ENCODE measurements around the gene DNAJC27. TPM values are rescaled to one million over a fixed set of nuclear protein-coding genes. Genes with fewer than 3 reads are reported as not detected.
A peak's percentile ranks its signal among the peaks of the same experiment; 100 is the strongest.

DNAJC27 gene
- total RNA-seq, 1 experiment from 2014 or later, result 2.0 TPM

DNA sequence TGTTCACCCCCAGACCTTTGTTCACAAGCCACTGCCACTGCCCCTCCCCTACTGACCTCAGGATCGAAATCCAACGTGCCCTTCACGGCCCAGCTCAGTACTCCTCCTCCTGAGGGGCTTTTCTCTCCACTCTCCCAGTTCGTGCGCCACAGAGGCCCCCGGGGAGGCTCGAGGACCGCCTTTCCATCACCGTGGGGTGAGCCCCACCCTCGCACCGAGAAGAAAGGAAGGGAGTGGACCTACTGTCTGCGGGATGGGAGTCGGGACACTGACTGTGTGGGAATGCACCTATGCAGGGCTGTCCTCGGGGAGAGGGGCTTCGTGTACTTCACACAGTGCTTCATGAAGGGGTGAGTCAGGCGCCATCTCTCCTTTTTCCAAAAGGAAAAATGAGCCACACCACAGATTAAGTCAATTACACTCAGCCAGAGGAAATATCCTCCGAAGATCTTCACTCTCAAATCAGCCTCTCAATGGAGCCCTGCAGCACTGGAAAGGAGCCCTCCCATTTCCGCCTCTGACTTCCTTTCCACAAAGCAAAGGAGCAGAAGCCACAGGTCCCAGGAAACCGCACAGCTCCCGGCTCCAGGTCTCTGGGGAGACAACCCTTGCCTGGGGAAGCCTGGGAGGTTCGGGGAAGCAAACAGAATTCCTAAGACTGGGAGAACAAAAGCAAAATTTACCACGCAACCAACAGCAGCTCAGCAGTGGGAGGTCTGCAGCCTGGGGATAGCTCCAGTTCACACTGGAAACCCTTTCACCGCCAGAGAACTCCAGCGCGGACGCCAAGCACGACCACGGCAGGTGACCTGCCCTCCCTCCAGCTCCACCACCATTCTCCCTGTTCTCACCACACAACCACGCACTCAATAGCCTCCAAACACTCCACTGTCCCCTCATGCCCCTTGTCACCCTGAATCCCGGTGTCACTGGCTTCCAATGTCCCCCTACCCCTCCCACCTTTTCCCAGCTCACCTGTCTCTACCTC, 73.3 kb downstream of the DNAJC27 start:
- H3K4me2 ChIP-seq (ENCODE audit: low read length), result no peak overlapping the region
- H3F3A ChIP-seq (ENCODE audit: low read length, unreplicated experiment), result peaks cover 6% of the 10 kb centered on the region
- no peaks in the 10 kb centered on the region for H3K27me3 ChIP-seq (ENCODE audit: low read length)
- no peak overlapping the region for H3K9ac ChIP-seq (ENCODE audit: low read length)
- no peaks in the 10 kb centered on the region for H4K20me1 ChIP-seq (ENCODE audit: low read length)
- no peaks in the 10 kb centered on the region for H3K9me2 ChIP-seq (replicated peaks; ENCODE audit: low read length)
- peaks cover 3% of the 10 kb centered on the region for H3K9me3 ChIP-seq (ENCODE audit: low read length)
- H3K4me1 ChIP-seq (ENCODE audit: insufficient read depth, low read length), result peaks cover 5% of the 10 kb centered on the region; the same call in 1 of the 2 replicates
- TF ChIP-seq EZH2phosphoT487 (IDR thresholded peaks at IDR 0.05; ENCODE audit: borderline replicate concordance, low read length) (no peak), EZH2 (IDR thresholded peaks at IDR 0.05; ENCODE audit: low read length, unreplicated experiment) (no peak)
- TF ChIP-seq, protein P1, sequence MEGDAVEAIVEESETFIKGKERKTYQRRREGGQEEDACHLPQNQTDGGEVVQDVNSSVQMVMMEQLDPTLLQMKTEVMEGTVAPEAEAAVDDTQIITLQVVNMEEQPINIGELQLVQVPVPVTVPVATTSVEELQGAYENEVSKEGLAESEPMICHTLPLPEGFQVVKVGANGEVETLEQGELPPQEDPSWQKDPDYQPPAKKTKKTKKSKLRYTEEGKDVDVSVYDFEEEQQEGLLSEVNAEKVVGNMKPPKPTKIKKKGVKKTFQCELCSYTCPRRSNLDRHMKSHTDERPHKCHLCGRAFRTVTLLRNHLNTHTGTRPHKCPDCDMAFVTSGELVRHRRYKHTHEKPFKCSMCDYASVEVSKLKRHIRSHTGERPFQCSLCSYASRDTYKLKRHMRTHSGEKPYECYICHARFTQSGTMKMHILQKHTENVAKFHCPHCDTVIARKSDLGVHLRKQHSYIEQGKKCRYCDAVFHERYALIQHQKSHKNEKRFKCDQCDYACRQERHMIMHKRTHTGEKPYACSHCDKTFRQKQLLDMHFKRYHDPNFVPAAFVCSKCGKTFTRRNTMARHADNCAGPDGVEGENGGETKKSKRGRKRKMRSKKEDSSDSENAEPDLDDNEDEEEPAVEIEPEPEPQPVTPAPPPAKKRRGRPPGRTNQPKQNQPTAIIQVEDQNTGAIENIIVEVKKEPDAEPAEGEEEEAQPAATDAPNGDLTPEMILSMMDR (conservative IDR thresholded peaks at IDR 0.05; ENCODE audit: low read depth, low read length), result no peak
- ChIA-PET CTCF (no interaction called here), POLR2A (ENCODE audit: unreplicated experiment) (no interaction called here)
- H3K4me3 ChIP-seq (ENCODE audit: low read length), result no peak overlapping the region
- no peaks in the 10 kb centered on the region for H3K79me2 ChIP-seq (ENCODE audit: low read length)
- H2AFZ ChIP-seq (ENCODE audit: low read length), result no peak overlapping the region
- no peak for DNase-seq
- no peak for ATAC-seq
- H3K27ac ChIP-seq (ENCODE audit: low read length), result no peak overlapping the region
- intact Hi-C loops (cut with micrococcal nuclease), result no loop called here
- BruUV-seq (replicated peaks), result no TSS peak
- peaks cover 14% of the 10 kb centered on the region for H3K36me3 ChIP-seq (ENCODE audit: low read depth, low read length)

DNA sequence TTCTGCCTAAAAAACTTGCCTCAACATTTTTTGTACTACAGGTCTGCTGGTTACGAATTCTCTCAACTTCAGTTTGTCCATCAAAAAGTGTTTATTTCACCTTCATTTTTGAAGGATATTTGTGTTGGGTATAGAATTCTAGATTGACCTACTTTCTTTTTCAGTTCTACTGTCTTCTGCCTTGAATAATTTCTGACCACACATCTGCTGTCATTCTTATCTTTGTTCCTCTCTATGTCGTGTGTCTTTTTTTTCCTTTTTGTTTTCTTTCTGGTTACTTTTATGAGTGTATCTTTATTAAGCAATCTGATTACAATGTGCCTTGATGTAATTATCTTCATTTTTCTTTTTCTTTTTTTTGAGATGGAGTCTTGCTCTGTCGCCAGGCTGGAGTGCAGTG, 77.0 kb downstream of the DNAJC27 start:
- no peak overlapping the region for H3K4me2 ChIP-seq (ENCODE audit: low read length)
- POLR2A ChIA-PET (ENCODE audit: unreplicated experiment), result interaction anchor here (0.6 kb wide), 1 partner anchor 435 kb away, joined by 5 read pairs; no protein-coding TSS in a partner anchor
- no peak for ATAC-seq
- no peak overlapping the region for H3K27ac ChIP-seq (ENCODE audit: low read length)
- peaks cover 3% of the 10 kb centered on the region for H3K9me3 ChIP-seq (ENCODE audit: low read length)
- BruUV-seq (replicated peaks), result no TSS peak
- H2AFZ ChIP-seq (ENCODE audit: low read length), result no peak overlapping the region
- peaks cover 9% of the 10 kb centered on the region for H3K4me1 ChIP-seq (ENCODE audit: insufficient read depth, low read length)
- H3K36me3 ChIP-seq (ENCODE audit: low read depth, low read length), result peaks cover 14% of the 10 kb centered on the region; the same call in 1 of the 2 replicates
- no peaks in the 10 kb centered on the region for H3K9me2 ChIP-seq (replicated peaks; ENCODE audit: low read length)
- CTCF ChIA-PET, result no interaction called here
- no peak overlapping the region for H3K4me3 ChIP-seq (ENCODE audit: low read length)
- H4K20me1 ChIP-seq (ENCODE audit: low read length), result no peaks in the 10 kb centered on the region
- H3F3A ChIP-seq (ENCODE audit: low read length, unreplicated experiment), result peaks cover 6% of the 10 kb centered on the region
- TF ChIP-seq, protein P1 (conservative IDR thresholded peaks at IDR 0.05; ENCODE audit: low read depth, low read length), result no peak
- TF ChIP-seq EZH2 (IDR thresholded peaks at IDR 0.05; ENCODE audit: low read length, unreplicated experiment), result no peak
- no peak for TF ChIP-seq EZH2phosphoT487 (IDR thresholded peaks at IDR 0.05; ENCODE audit: borderline replicate concordance, low read length)
- intact Hi-C loops (cut with micrococcal nuclease), result no loop called here
- DNase-seq, result no peak
- no peaks in the 10 kb centered on the region for H3K79me2 ChIP-seq (ENCODE audit: low read length)
- H3K9ac ChIP-seq (ENCODE audit: low read length), result no peak overlapping the region
- H3K27me3 ChIP-seq (ENCODE audit: low read length), result no peaks in the 10 kb centered on the region

DNA sequence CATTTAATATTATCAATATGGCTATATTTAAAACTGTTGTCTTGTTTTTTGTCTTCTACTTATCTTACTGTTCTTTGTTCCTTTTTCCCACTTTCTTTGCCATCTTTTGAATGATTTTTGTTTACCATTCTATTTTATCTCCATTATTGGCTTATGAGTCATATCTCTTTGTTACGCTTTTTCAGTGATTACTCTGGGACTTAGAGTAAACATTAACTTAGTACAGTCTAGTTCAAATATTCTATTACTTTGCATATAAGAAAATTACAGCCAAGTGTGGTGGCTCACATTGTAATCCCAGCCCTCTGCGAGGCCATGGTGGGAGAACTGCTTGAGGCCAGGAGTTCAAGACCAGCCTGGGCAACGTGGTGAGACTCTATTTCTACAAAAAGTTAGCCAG, 77.8 kb downstream of the DNAJC27 start:
- intact Hi-C loops (cut with micrococcal nuclease), result no loop called here
- Histone ChIP-seq H2AFZ (ENCODE audit: low read length) (no peak overlapping the region), H3K27me3 (ENCODE audit: low read length) (no peaks in the 10 kb centered on the region), H3K9ac (ENCODE audit: low read length) (no peak overlapping the region), H3K4me3 (ENCODE audit: low read length) (no peak overlapping the region), H3K27ac (ENCODE audit: low read length) (no peak overlapping the region), H3K9me2 (replicated peaks; ENCODE audit: low read length) (no peaks in the 10 kb centered on the region), H4K20me1 (ENCODE audit: low read length) (no peaks in the 10 kb centered on the region), H3F3A (ENCODE audit: low read length, unreplicated experiment) (peaks cover 6% of the 10 kb centered on the region), H3K4me2 (ENCODE audit: low read length) (no peak overlapping the region), H3K9me3 (ENCODE audit: low read length) (peaks cover 3% of the 10 kb centered on the region), H3K4me1 (ENCODE audit: insufficient read depth, low read length) (peaks cover 9% of the 10 kb centered on the region), H3K36me3 (ENCODE audit: low read depth, low read length) (peaks cover 14% of the 10 kb centered on the region; the same call in 1 of the 2 replicates), H3K79me2 (ENCODE audit: low read length) (no peaks in the 10 kb centered on the region)
- POLR2A ChIA-PET (ENCODE audit: unreplicated experiment), result no interaction called here
- no TSS peak for BruUV-seq (replicated peaks)
- CTCF ChIA-PET, result no interaction called here
- peak; percentile 71 for DNase-seq
- TF ChIP-seq, protein P1 (conservative IDR thresholded peaks at IDR 0.05; ENCODE audit: low read depth, low read length), result no peak
- TF ChIP-seq EZH2 (IDR thresholded peaks at IDR 0.05; ENCODE audit: low read length, unreplicated experiment) (no peak), EZH2phosphoT487 (IDR thresholded peaks at IDR 0.05; ENCODE audit: borderline replicate concordance, low read length) (no peak)
- peak; percentile 84 for ATAC-seq

Data from PC-3 (cell line).